GM18517 (cell line): ENCODE data around the gene NYAP1.
"Not testable (repeated sequence)": the region's sequence is repeated elsewhere in the genome, so short reads cannot be mapped to it uniquely, and the experiment has no call there.

Experiments
- ATAC-seq: cut with Tn5 transposase; IDR thresholded peaks from one replicate; pipeline ENCODE4 v1.9.1; 2021; ENCODE audit warnings: mild to moderate bottlenecking, moderate library complexity; ENCODE audit not compliant: unreplicated experiment

The NYAP1 gene

GRCh38 chr7:100540073-100540723 is 56.5 kb downstream of the NYAP1 start:
- ATAC-seq = no peak

- ATAC-seq = not testable (repeated sequence)
Measured at GRCh38 chr7:100541309-100541708, 57.6 kb downstream of the NYAP1 start.

- no peak for ATAC-seq
Measured at GRCh38 chr7:100543586-100543985, 59.9 kb downstream of the NYAP1 start.

GRCh38 chr7:100544386-100544785 is 60.7 kb downstream of the NYAP1 start:
- no peak for ATAC-seq
